OCI-LY7 (cell line): ENCODE data around the gene C3orf18. TPM values are rescaled to one million over a fixed set of nuclear protein-coding genes. Genes with fewer than 3 reads are reported as not detected.

ENCODE experiments used
- BruUV-seq: library from RNA; stranded (reverse); fragments of 400-500 nt; replicated peaks from 2 replicates; lab custom pipeline; 2021; lab: Mats Ljungman, UMichigan
- CTCF ChIA-PET: fragments of 300-600 bp; sonication (Branson Sonifier 250); formaldehyde crosslinking; loops from one replicate; lab custom pipeline; 2022; ENCODE audit warnings: antibody characterized with exemption; ENCODE audit not compliant: unreplicated experiment; lab: Charles Lee
- POLR2A ChIA-PET: fragments of 300-600 bp; sonication (Branson Sonifier 250); formaldehyde crosslinking; loops from one replicate; lab custom pipeline; 2022; ENCODE audit warnings: antibody characterized with exemption; lab: Charles Lee
- DNase-seq: peaks from one replicate; pipeline ENCODE4 v3.0.0-alpha.2; 2015; ENCODE audit warnings: low spot score
- H2AFZ ChIP-seq: fragments of 200-600 bp; sonication (generic), shearing (Covaris generic); 2 replicates; pipeline ENCODE4 v1.6.1; 2014; ENCODE audit warnings: mild to moderate bottlenecking, antibody characterized with exemption, low read length, moderate library complexity
- H3K27ac ChIP-seq: fragments of 200-600 bp; sonication (generic); 2 replicates; pipeline ENCODE4 v1.5.1; 2014; ENCODE audit warnings: mixed run types, low read depth, mild to moderate bottlenecking, moderate library complexity, low read length, inconsistent platforms; ENCODE audit not compliant: poor library complexity, severe bottlenecking
- H3K36me3 ChIP-seq: fragments of 200-600 bp; sonication (generic); 2 replicates; pipeline ENCODE4 v1.6.1; 2014; ENCODE audit warnings: mild to moderate bottlenecking, antibody characterized with exemption, low read length, moderate library complexity, mixed read lengths; ENCODE audit not compliant: insufficient read depth
- H3K4me1 ChIP-seq: fragments of 200-600 bp; sonication (generic); 2 replicates; pipeline ENCODE4 v1.5.1; 2014; ENCODE audit warnings: mild to moderate bottlenecking, low read length; ENCODE audit not compliant: insufficient read depth, poor library complexity, severe bottlenecking
- H3K4me2 ChIP-seq: fragments of 200-600 bp; sonication (generic); 2 replicates; pipeline ENCODE4 v1.6.1; 2014; ENCODE audit warnings: mild to moderate bottlenecking, low read length
- H3K4me3 ChIP-seq: fragments of 200-600 bp; sonication (generic); 2 replicates; pipeline ENCODE4 v1.5.1; 2014; ENCODE audit warnings: mild to moderate bottlenecking, low read depth, low read length; ENCODE audit not compliant: poor library complexity, severe bottlenecking
- H3K79me2 ChIP-seq: fragments of 200-600 bp; sonication (generic); 2 replicates; pipeline ENCODE4 v1.6.1; 2016; ENCODE audit warnings: low read depth, mild to moderate bottlenecking, low read length, moderate library complexity, mixed read lengths; ENCODE audit not compliant: insufficient read depth
- H3K9me2 ChIP-seq: fragments of 200-600 bp; sonication (generic); 2 replicates; pipeline ENCODE4 v1.6.1; 2016; ENCODE audit warnings: mild to moderate bottlenecking, low read length, mixed read lengths; ENCODE audit not compliant: insufficient read depth
- H3K9me3 ChIP-seq: fragments of 200-600 bp; sonication (generic); 2 replicates; pipeline ENCODE4 v1.6.1; 2014; ENCODE audit warnings: mild to moderate bottlenecking, mixed run types, low read length, mixed read lengths
- H4K20me1 ChIP-seq: fragments of 200-600 bp; sonication (generic); 2 replicates; pipeline ENCODE4 v1.6.1; 2014; ENCODE audit warnings: mild to moderate bottlenecking, antibody characterized with exemption, low read length, moderate library complexity, mixed read lengths; ENCODE audit not compliant: insufficient read depth
- EZH2phosphoT487 ChIP-seq: fragments of 200-600 bp; sonication (generic); IDR thresholded peaks from 2 replicates; pipeline ENCODE4 v1.6.1; 2018; ENCODE audit warnings: low read depth, borderline replicate concordance, mild to moderate bottlenecking, mixed run types, antibody characterized with exemption, low read length, moderate library complexity, mixed read lengths
- intact Hi-C: fragments of 100-400 bp; cut with micrococcal nuclease; formaldehyde crosslinking; loops from one replicate; pipeline ENCODE4 v1.10.0; 2022; ENCODE audit not compliant: unreplicated experiment
- total RNA-seq, 2 experiments: library from RNA; depleted of rRNA in 1 of 2; stranded (reverse); fragments of >200 nt in 1 of 2; shearing (Covaris generic) in 1 of 2; gene quantifications; 2 replicates each; pipeline ENCODE4 v1.2.3, GENCODE V29; 2014 to 2022
- TF ChIP-seq, protein P1 (sequence below): fragments of 200-600 bp; sonication (generic); conservative IDR thresholded peaks from 2 replicates; pipeline ENCODE4 v1.5.1; 2014; ENCODE audit warnings: mild to moderate bottlenecking, antibody characterized with exemption, low read length, moderate library complexity, mixed read lengths

The C3orf18 gene
- total RNA-seq, 2 experiments from 2014 or later = 8.0 to 9.5 TPM

DNA sequence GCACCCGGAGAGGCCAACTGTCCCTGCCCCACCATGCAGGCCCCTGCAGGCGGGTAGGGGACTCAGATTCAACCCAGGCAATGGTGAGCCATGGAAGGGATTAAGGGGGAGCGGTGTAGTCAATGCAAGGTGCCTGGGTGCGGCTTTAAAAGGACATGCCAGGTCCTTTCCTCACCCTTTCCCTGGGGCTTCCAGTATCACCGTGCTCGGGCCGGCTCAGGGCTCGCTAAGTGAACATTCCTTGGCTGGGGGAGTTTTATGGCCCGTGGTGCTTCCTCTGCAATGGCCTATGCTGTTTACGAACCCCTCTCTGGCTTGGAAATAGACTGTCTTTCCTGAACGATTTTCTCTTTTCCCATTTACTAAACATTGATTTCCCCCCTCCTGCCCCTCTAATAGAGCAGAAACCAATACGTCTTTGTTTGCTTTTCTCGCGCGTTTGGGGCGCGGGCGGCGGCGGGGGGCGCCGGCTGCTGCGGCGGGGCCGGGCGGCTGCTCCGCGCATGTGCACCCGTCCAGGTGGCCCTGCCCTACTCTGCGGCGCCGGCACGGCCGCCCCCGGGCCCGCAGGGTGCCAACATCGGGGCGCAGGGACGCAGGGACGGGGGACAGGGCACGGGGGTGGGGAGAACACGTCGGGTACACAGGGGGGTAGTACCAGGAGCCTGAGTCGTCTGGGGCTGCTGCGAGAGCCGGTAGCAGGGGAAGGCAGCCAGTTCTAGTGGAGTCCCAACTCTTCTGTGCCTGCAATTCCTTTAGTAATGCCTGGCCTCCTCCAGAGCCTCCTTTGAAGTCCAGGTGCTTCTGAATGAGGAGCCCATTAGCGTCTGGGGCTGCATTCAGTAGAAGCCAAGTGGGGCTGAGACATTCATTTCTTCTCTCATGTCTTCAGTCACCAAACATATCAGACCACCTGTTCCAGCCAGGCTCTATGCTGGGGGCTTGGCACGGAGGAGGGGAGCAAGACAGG lies 37.3 kb downstream of the C3orf18 start:
- no TSS peak for BruUV-seq
- POLR2A ChIA-PET = no interaction called here

DNA sequence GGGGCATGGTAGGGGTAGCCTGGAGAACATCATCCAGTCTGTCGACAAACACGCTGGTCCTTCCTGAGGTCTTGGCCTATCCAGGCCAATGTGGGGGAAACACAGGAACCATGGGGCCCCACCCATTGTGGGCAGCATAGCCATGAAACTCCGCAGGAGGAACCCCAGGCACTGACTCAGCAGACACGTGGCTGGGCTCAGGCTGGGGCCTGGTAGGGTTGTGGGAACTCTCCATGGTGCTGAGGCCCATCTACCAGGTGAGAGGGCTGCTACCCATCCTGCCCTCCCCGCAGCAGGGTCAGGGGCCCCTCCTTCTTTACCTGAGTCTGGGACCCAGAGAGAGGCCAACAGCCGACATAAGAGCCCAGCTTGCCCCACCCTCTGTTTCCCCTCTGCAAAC lies 41.6 kb downstream of the C3orf18 start:
- no peak overlapping the region for H3K4me3 ChIP-seq
- TF ChIP-seq, protein P1, sequence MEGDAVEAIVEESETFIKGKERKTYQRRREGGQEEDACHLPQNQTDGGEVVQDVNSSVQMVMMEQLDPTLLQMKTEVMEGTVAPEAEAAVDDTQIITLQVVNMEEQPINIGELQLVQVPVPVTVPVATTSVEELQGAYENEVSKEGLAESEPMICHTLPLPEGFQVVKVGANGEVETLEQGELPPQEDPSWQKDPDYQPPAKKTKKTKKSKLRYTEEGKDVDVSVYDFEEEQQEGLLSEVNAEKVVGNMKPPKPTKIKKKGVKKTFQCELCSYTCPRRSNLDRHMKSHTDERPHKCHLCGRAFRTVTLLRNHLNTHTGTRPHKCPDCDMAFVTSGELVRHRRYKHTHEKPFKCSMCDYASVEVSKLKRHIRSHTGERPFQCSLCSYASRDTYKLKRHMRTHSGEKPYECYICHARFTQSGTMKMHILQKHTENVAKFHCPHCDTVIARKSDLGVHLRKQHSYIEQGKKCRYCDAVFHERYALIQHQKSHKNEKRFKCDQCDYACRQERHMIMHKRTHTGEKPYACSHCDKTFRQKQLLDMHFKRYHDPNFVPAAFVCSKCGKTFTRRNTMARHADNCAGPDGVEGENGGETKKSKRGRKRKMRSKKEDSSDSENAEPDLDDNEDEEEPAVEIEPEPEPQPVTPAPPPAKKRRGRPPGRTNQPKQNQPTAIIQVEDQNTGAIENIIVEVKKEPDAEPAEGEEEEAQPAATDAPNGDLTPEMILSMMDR = no peak
- TF ChIP-seq EZH2phosphoT487 = no peak
- CTCF ChIA-PET = no interaction called here

More for the DNA sequence above, 37.3 kb downstream of the C3orf18 start:
- CTCF ChIA-PET = no interaction called here
- Histone ChIP-seq H2AFZ (no peak overlapping the region), H4K20me1 (no peaks in the 10 kb centered on the region; the same call in 1 of the 2 replicates), H3K4me2 (no peak overlapping the region), H3K9me3 (no peaks in the 10 kb centered on the region), H3K27ac (no peak overlapping the region), H3K4me1 (no peaks in the 10 kb centered on the region), H3K4me3 (no peak overlapping the region), H3K9me2 (no peaks in the 10 kb centered on the region), H3K36me3 (no peaks in the 10 kb centered on the region), H3K79me2 (no peaks in the 10 kb centered on the region)
- TF ChIP-seq EZH2phosphoT487 = no peak
- TF ChIP-seq, protein P1 = no peak
- DNase-seq = no peak
- intact Hi-C loops = no loop called here

More for the DNA sequence above, 41.6 kb downstream of the C3orf18 start:
- H3K9me2 ChIP-seq = no peaks in the 10 kb centered on the region
- POLR2A ChIA-PET = no interaction called here
- H2AFZ ChIP-seq = no peak overlapping the region
- intact Hi-C loops = no loop called here
- no peak overlapping the region for H3K4me2 ChIP-seq
- H4K20me1 ChIP-seq = no peaks in the 10 kb centered on the region; the same call in 1 of the 2 replicates
- no TSS peak for BruUV-seq
- no peaks in the 10 kb centered on the region for H3K36me3 ChIP-seq
- H3K79me2 ChIP-seq = no peaks in the 10 kb centered on the region
- H3K27ac ChIP-seq = no peak overlapping the region
- H3K4me1 ChIP-seq = no peaks in the 10 kb centered on the region
- DNase-seq = peak; percentile 34
- no peaks in the 10 kb centered on the region for H3K9me3 ChIP-seq
